NT2/D1 (cell line): Measurements from ENCODE around the gene REC114.
"Not testable (repeated sequence)": the region's sequence is repeated elsewhere in the genome, so short reads cannot be mapped to it uniquely, and the experiment has no call there.

Experiments
- DNase-seq: peaks from one replicate; pipeline ENCODE4 v3.0.0-alpha.2; 2011; ENCODE audit warnings: low read depth, low spot score
- H3K27me3 ChIP-seq: 2 replicates; pipeline ENCODE4 v1.6.0; 2011; ENCODE audit warnings: mild to moderate bottlenecking; ENCODE audit not compliant: insufficient read length, insufficient read depth
- H3K36me3 ChIP-seq: 2 replicates; pipeline ENCODE4 v1.6.1; 2011; ENCODE audit warnings: mild to moderate bottlenecking, low read length, mixed read lengths; ENCODE audit not compliant: insufficient read depth, insufficient read length
- H3K4me1 ChIP-seq: 2 replicates; pipeline ENCODE4 v1.5.1; 2011; ENCODE audit not compliant: insufficient read depth, insufficient read length
- H3K4me3 ChIP-seq: 2 replicates; pipeline ENCODE4 v1.5.1; 2011; ENCODE audit warnings: low read depth; ENCODE audit not compliant: insufficient read length
- H3K9ac ChIP-seq: 2 replicates; pipeline ENCODE4 v1.6.0; 2011; ENCODE audit warnings: low read depth; ENCODE audit not compliant: insufficient read length
- H3K9me3 ChIP-seq: 2 replicates; pipeline ENCODE4 v1.5.1; 2011; ENCODE audit warnings: mild to moderate bottlenecking, low read length; ENCODE audit not compliant: insufficient read depth
- SUZ12 ChIP-seq: IDR thresholded peaks from 2 replicates; pipeline ENCODE4 v1.6.1; 2011; ENCODE audit not compliant: insufficient read length, insufficient read depth; ENCODE audit errors: extremely low read depth
- YY1 ChIP-seq: IDR thresholded peaks from 2 replicates; pipeline ENCODE4 v1.6.1; 2011; ENCODE audit not compliant: insufficient read length, insufficient read depth
- ZNF274 ChIP-seq: IDR thresholded peaks from 2 replicates; pipeline ENCODE4 v1.6.1; 2011; ENCODE audit warnings: mild to moderate bottlenecking, low read depth, low read length

REC114 gene, protein sequence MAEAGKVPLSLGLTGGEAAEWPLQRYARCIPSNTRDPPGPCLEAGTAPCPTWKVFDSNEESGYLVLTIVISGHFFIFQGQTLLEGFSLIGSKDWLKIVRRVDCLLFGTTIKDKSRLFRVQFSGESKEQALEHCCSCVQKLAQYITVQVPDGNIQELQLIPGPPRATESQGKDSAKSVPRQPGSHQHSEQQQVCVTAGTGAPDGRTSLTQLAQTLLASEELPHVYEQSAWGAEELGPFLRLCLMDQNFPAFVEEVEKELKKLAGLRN

DNA sequence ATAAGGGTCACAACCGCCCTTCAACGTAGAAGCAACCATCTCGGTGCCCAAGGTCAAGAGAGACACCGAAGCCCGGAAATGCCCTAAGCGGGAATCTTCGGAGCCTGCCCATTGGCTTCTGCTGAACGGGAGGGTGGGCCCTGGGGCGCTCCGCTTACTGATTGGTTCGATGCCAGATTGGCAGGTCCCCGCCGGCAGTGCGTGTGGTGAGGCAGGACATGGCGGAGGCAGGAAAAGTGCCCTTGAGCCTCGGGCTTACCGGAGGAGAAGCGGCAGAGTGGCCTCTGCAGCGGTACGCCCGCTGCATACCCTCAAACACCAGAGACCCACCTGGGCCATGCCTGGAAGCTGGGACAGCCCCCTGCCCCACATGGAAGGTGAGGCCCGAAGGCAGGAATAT is at the start of gene REC114:
Gene REC114, plus strand, starts transcription at position 197 of the 400 bp plus-strand sequence. Its CDS starts 22 bp downstream, at position 219.
- Histone ChIP-seq H3K27me3 (no peaks in the 10 kb centered on the region), H3K36me3 (no peaks in the 10 kb centered on the region), H3K9ac (no peak within 1 kb of the TSS), H3K4me3 (no peak within 1 kb of the TSS), H3K4me1 (peaks cover 2% of the 10 kb centered on the region), H3K9me3 (no peaks in the 10 kb centered on the region)
- DNase-seq = no peak
- TF ChIP-seq YY1 (no peak), ZNF274 (no peak), SUZ12 (no peak)

DNA sequence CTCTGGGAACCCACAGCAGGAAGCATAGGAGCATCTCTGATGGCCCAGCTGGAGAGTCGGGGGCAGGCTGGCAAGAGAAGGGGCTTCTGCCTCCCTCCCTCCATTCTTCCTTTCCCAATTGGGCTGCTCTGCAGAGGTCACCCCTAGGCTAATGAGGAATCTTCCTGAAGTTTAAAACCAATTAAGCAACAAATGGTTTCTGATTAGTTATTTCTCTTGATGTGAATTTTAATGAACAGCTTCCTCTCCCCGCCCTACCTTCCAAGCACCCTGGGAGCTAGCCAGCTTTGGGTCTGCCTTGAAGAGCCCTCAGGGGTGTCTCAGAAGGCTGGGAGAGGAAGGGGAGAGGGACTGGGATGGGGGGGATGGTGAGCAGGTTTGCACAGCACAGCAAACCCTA is 49.6 kb upstream of the REC114 start:
- no peaks in the 10 kb centered on the region for H3K36me3 ChIP-seq

GRCh38 chr15:73394782-73395181 is 48.2 kb upstream of the REC114 start:
- Histone ChIP-seq H3K36me3 (no peaks in the 10 kb centered on the region), H3K4me3 (no peak overlapping the region), H3K9ac (no peak overlapping the region), H3K9me3 (no peaks in the 10 kb centered on the region), H3K27me3 (no peaks in the 10 kb centered on the region), H3K4me1 (peaks cover 23% of the 10 kb centered on the region)
- no peak for DNase-seq
- TF ChIP-seq SUZ12 = no peak
- no peak for TF ChIP-seq ZNF274
- TF ChIP-seq YY1 = no peak

More for the DNA sequence above, 49.6 kb upstream of the REC114 start:
- TF ChIP-seq YY1 (no peak), ZNF274 (no peak), SUZ12 (no peak)
- H3K27me3 ChIP-seq = no peaks in the 10 kb centered on the region
- peaks cover 22% of the 10 kb centered on the region for H3K4me1 ChIP-seq
- DNase-seq = no peak
- no peak overlapping the region for H3K4me3 ChIP-seq
- no peaks in the 10 kb centered on the region for H3K9me3 ChIP-seq
- H3K9ac ChIP-seq = no peak overlapping the region

DNA sequence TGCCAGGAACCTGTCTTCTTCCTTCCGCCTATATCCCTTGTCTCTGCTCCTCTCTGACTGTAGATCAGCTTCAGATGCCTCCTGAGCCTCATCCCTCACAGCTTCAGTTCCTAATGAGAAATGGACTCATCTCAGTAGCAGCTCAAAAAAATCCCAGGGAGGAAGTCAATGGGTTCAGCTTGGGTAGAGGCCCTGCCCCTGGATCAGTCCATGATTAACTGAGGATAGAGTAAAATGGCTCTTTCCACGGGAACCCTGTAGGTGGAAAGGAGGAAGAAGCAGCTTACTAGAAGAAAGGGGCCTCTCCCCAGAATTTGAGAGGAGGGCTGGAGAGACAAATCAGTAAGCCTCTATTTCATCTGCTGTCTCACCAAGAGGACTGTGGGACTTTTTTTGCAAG is 47.3 kb upstream of the REC114 start:
- H3K36me3 ChIP-seq = no peaks in the 10 kb centered on the region
- TF ChIP-seq SUZ12 (no peak), YY1 (no peak), ZNF274 (no peak)

DNA sequence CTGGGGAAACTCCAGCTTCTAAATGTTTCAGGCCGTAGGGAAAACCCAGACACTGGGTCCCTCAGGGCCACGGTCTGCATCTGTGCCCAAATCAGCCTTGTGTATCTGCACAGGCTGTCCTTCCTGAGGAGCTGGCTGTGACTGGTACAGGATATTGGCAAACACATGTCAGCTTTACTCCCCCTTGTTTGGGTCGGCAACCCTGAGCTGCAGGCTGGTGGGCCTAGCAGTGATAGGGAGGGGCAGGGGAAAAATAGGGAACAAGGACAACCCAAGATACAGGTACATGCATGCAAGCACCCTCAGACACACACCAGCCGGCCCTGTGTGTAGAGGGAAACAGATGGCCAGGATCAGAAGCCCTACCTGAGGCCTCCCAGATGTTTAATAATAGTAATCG is 45.5 kb upstream of the REC114 start:
- no peaks in the 10 kb centered on the region for H3K36me3 ChIP-seq
- no peak overlapping the region for H3K9ac ChIP-seq
- H3K27me3 ChIP-seq = no peaks in the 10 kb centered on the region
- H3K9me3 ChIP-seq = no peaks in the 10 kb centered on the region
- no peak for DNase-seq
- no peak overlapping the region for H3K4me3 ChIP-seq
- H3K4me1 ChIP-seq = peaks cover 18% of the 10 kb centered on the region
- no peak for TF ChIP-seq YY1
- TF ChIP-seq ZNF274 = no peak
- TF ChIP-seq SUZ12 = no peak

More for the DNA sequence above, 47.3 kb upstream of the REC114 start:
- Histone ChIP-seq H3K27me3 (no peaks in the 10 kb centered on the region), H3K9me3 (no peaks in the 10 kb centered on the region), H3K9ac (no peak overlapping the region), H3K4me1 (peaks cover 18% of the 10 kb centered on the region), H3K4me3 (no peak overlapping the region)
- DNase-seq = no peak

GRCh38 chr15:73398861-73399260 is 44.1 kb upstream of the REC114 start:
- no peak overlapping the region for H3K4me3 ChIP-seq
- H3K36me3 ChIP-seq = no peaks in the 10 kb centered on the region
- TF ChIP-seq SUZ12 (no peak), ZNF274 (no peak), YY1 (no peak)
- no peak overlapping the region for H3K9ac ChIP-seq
- H3K4me1 ChIP-seq = peaks cover 16% of the 10 kb centered on the region
- no peaks in the 10 kb centered on the region for H3K9me3 ChIP-seq
- no peaks in the 10 kb centered on the region for H3K27me3 ChIP-seq
- no peak for DNase-seq

GRCh38 chr15:73400222-73400621 is 42.7 kb upstream of the REC114 start:
- DNase-seq, H3K4me3 ChIP-seq, H3K36me3 ChIP-seq, H3K9me3 ChIP-seq, H3K27me3 ChIP-seq, H3K9ac ChIP-seq: not testable (repeated sequence)
- H3K4me1 ChIP-seq = peaks cover 14% of the 10 kb centered on the region
